IPS-11a (cell line): ENCODE data around the gene MBP.

Experiments
- H3K4me3 ChIP-seq: one replicate; pipeline ENCODE4 v1.5.1; 2013; ENCODE audit warnings: low read depth, low read length, control low read depth

MBP gene

DNA sequence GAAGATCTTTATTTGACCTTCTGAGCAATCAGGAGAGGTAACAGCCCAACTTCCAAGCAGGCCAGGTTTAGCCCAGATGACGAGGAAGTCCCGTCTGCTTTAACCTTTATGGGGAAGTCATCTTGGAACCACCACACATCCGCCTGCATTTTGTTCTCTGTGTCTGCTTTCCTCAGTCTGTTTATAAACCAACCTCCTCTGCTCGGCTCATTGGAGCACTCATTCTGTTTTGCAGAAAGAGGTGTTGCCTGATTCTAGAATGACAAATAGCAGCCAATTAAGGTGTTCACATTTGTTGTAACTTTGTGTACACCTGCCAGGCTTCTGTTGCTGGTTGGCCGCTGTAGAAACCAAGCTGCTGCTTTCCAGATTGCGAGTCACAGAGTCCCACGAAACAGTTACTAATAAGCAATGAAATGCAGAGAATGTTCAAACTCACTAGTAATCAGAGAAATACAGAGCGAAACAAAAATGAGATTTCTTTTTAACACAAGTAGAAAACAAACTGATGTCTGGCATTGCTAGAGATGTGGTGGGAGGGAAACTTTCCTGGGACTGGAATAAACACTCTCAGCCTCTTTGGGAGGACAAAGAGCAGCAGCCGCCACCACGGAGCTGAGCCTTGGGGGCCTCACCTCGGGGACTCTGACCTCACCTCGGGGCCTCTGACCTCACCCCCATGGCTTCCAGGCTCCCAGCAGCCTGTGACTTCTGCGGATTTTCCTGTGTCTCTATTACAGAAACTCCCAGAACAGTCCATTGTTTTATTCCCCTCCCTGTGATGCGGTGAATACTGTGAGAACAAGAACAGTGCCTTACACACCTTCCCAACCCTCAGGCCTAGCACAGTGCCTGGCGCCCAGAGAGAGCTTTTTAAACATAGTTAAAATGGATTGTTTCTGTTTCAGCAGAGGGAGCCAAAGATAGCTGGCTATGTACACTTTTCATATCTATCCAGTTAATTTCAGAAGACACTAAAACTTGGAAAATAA is 64.0 kb downstream of the MBP start:
- no peak overlapping the region for H3K4me3 ChIP-seq

GRCh38 chr18:77067291-77068061 is 65.1 kb downstream of the MBP start:
- no peak overlapping the region for H3K4me3 ChIP-seq

GRCh38 chr18:77066689-77067088 is 65.9 kb downstream of the MBP start:
- no peak overlapping the region for H3K4me3 ChIP-seq

DNA sequence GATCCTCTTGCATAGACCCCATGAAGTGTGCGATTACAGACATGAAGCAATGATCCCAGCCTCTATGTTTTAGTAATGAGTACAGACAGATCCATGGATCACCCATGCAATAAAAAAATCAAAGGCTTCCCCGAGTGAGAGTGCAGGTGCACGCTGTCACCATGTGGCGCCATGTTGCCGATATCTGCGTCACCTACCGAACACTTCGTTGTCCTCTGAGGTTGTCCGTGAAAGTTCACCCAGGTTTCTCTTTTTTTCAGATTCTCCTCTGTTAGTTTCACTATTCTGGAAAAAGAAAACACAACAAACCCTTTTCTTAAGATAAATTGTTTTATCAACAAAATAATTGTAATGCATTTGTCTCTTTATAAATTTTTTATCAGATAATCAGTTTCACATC is 66.5 kb downstream of the MBP start:
- H3K4me3 ChIP-seq: no peak overlapping the region

GRCh38 chr18:77065221-77065981 is 67.2 kb downstream of the MBP start:
- H3K4me3 ChIP-seq: no peak overlapping the region

DNA sequence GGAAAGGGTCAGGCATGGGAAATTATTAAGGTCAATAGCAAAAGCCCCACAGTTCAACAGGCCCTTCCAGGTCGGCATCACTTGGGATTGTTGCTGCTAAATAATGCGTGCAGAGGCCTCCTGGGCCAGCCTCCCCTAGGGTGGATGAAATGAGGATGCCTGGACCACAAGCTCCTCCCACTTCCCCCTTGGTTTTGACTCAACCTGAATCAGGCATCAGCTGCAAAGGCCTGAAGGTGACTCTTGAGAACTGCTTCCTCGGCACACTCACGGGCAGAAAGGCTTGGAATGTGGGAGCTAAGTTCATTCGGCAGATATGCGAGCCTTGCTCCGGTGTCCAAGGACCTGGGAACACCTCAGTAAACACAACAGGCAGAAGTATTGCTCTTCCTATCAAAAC is 69.3 kb downstream of the MBP start:
- no peak overlapping the region for H3K4me3 ChIP-seq

DNA sequence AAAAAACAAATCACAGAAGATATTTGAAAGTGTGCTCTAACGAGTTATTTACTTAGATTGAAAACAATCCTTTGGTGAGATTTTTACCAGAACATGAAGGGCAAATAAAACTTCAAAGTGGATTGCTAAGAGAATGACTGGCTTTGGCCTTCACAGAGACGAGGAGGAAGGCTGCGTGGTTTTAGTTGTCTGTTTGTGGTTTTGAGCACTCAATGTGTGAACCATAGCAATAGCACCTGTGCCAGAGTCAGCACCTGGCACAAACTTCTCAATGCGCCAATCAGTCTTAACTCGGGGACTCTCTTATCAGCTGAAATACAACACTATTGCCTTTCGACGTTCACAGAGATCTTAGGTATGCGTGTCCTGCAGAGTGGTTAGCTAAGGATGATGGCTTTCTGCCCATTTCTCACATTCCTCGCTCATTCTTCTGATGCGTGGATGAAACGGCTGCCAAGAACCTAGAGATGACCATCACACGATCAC is 70.0 kb downstream of the MBP start:
- no peak overlapping the region for H3K4me3 ChIP-seq

GRCh38 chr18:77061946-77062517 is 70.6 kb downstream of the MBP start:
- no peak overlapping the region for H3K4me3 ChIP-seq

- H3K4me3 ChIP-seq: no peak overlapping the region
These were observed 71.2 kb downstream of the MBP start for GRCh38 chr18:77061281-77061945.

GRCh38 chr18:77060151-77060550 is 72.4 kb downstream of the MBP start:
- no peak overlapping the region for H3K4me3 ChIP-seq

GRCh38 chr18:77059294-77059916 is 73.2 kb downstream of the MBP start:
- H3K4me3 ChIP-seq: no peak overlapping the region

- H3K4me3 ChIP-seq: no peak overlapping the region
These were observed 74.2 kb downstream of the MBP start for GRCh38 chr18:77058290-77058835.

DNA sequence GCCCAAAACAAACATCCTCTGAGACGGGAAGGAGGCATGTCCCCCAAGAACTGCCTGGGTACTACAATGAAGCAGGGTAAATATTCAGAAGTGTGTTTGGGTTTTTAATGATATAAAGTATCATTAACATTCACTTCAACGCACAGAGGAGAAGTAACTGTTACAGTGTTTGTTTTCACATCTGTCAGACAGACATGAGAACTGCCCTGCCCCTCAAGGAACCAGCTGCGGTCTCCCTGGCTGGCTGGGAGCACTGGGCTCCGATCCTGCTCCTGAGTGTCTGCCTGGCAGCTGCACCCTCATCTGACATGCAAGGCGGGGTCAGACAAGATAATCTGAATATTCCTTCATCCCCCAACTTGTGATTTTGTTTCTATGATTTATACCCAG is 75.6 kb downstream of the MBP start:
- no peak overlapping the region for H3K4me3 ChIP-seq

DNA sequence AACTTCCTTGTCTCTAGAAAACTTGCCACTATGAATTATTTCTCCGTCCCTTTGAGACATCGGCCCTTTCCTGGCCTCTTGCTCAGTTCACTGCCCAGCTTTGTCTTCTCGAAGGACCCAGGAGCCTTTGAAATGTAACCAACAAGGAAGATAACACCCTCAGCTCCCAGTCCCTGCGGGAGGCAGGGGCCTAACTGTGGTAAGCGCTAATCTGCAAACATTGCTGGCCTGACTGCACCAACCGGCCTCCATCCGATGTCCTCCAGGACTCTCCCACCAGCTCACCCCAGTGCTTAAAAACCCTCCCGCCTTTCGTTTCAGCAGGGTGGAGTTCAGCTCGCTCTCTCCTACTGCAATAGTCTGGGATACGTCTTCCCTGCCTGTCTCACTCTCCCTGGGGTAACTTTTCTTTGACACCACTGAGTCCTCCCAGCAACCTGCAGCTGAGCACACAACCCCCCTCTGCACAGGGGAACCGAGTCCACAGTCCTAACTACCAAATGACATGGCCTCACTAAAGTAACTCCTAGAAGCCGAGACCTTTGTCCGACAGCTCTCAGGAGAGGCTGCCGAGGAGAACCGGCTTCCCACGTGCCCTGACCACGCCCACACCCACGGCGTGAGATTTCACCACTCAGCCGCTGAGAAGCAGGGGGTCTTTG is 76.1 kb downstream of the MBP start:
- H3K4me3 ChIP-seq: no peak overlapping the region

GRCh38 chr18:77055429-77056300 is 76.9 kb downstream of the MBP start:
- H3K4me3 ChIP-seq: no peak overlapping the region

DNA sequence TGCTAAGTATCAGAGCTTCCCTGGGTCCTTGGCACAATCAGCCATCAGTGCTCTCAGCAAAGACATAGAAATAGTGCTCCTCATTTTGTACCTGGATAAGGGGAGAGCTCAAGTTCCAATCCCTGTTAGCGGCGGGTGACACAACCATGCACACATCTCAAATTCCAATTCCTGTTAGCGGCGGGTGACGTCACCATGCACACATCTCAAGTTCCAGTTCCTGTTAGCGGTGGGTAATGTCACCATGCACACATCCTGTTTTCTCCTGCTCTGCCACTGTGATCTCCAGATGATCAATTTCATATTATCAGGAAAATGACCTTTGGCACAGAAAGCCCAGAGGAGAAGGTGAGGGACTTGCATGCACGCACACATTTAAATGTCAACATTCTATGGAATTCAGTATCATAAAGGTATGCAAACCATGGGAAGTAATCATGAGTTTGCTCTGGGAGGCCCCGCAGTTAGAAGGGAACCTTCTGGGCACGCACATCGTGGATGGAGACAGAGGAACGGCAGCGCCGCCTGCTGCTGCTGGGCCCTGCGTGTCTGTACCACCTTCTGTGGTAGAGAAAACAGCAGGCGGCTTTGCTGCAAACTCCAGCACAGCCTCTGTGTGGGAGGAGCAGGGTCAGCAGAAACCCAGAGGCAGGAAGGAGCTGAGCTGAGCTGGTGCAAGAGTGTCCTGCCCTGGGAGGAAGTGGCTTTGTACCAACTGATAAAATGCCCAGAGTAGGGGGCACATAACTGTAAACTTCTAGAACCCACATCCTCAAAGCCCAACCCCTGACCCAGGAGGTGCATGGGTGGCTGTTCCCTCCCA is 77.8 kb downstream of the MBP start:
- no peak overlapping the region for H3K4me3 ChIP-seq

DNA sequence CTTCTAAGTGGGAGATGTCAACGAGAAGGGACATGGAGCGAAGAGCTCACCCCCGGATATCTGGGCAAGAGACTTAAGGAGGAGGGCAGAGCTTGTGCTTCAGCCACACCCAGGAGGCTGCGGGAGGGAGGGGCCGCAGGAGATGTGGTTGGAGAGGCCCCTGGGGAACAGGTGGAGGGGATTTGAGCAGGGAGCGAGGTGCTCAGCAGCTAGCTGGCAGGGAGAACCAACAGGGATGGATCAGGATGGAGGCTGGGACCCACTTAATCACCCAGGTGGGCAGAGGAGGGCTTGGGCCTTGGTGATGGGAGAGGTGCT is 78.3 kb downstream of the MBP start:
- no peak overlapping the region for H3K4me3 ChIP-seq
